HG03045 (cell line): ENCODE measurements around the gene EXD2.
"Not testable (repeated sequence)": the region's sequence is repeated elsewhere in the genome, so short reads cannot be mapped to it uniquely, and the experiment has no call there.

ENCODE experiments used
- ATAC-seq: cut with Tn5 transposase; IDR thresholded peaks from one replicate; pipeline ENCODE4 v1.9.1; 2021; ENCODE audit warnings: mild to moderate bottlenecking, moderate library complexity; ENCODE audit not compliant: unreplicated experiment

The EXD2 gene

GRCh38 chr14:69274321-69274720, 83.0 kb downstream of the EXD2 start:
- ATAC-seq: no peak

GRCh38 chr14:69275331-69275730, 84.0 kb downstream of the EXD2 start:
- no peak for ATAC-seq

GRCh38 chr14:69277356-69277755, 86.1 kb downstream of the EXD2 start:
- not testable (repeated sequence) for ATAC-seq

- ATAC-seq: no peak
Measured at GRCh38 chr14:69280746-69281291, 89.5 kb downstream of the EXD2 start.

GRCh38 chr14:69281450-69282169, 90.3 kb downstream of the EXD2 start:
- ATAC-seq: no peak

- no peak for ATAC-seq
Measured at GRCh38 chr14:69282448-69282847, 91.2 kb downstream of the EXD2 start.

GRCh38 chr14:69284170-69284569, 92.9 kb downstream of the EXD2 start:
- ATAC-seq: no peak

GRCh38 chr14:69285661-69286255, 94.5 kb downstream of the EXD2 start:
- ATAC-seq: no peak

- ATAC-seq: no peak
Measured at GRCh38 chr14:69287098-69288010, 96.1 kb downstream of the EXD2 start.

GRCh38 chr14:69288011-69288771, 96.9 kb downstream of the EXD2 start:
- no peak for ATAC-seq

- ATAC-seq: no peak
Measured at GRCh38 chr14:69288956-69289705, 97.8 kb downstream of the EXD2 start.

- ATAC-seq: no peak
Measured at GRCh38 chr14:69289811-69290520, 98.7 kb downstream of the EXD2 start.

- ATAC-seq: not testable (repeated sequence)
Measured at GRCh38 chr14:69290881-69291280, 99.6 kb downstream of the EXD2 start.

GRCh38 chr14:69291396-69291795, 100.1 kb downstream of the EXD2 start:
- ATAC-seq: no peak

- ATAC-seq: no peak
Measured at GRCh38 chr14:69291891-69292561, 100.7 kb downstream of the EXD2 start.
